K562 treated with DMSO at 1 percent for 48 hours (cell line): ENCODE data around the gene CCDC102B. TPM values are rescaled to one million over a fixed set of nuclear protein-coding genes. Genes with fewer than 3 reads are reported as not detected.

Experiments used
- total RNA-seq: library from RNA; unstranded; fragments of 300-600 nt; gene quantifications from 2 replicates; pipeline ENCODE4 v1.2.3, GENCODE V29; 2022; ENCODE audit warnings: low replicate concordance; ENCODE audit errors: extremely low read depth

The CCDC102B gene
- total RNA-seq, result not detected in 2 replicates

DNA sequence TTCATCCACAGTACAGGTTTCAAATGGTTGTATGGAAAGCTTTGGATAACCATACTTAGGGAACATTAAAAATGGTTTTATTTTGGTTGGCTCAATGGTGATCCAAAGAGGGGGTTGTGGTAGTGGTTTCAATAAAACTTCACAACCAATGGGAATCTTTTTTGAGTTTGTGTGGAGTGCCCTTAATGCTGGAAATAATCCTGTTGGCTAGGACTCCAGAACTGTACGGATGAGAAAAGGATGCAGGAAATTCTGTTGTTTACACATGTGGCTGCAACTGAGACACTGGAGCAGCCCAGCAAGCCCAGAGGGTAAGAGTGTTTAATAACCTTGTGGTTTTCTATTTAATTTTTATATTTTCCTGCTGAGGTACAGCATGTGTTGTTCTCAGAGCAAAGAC is at the start of gene CCDC102B:
Gene CCDC102B, plus strand, starts transcription at position 210 of the 400 bp plus-strand sequence. CDS start 38,684 bp downstream, outside the sequence.

Other genes starting within 250 kb of the CCDC102B start
- not detected in 2 replicates for gene TMX3, start 83.0 kb upstream of the CCDC102B start, total RNA-seq